Suppressor macrophage treated with lipopolysaccharide for 1 hour (primary cell): ENCODE measurements around the gene RPUSD4.

Experiments
- DNase-seq, 3 donors: peaks; one replicate each; pipeline ENCODE4 v3.0.0-alpha.2; 2020 to 2022

Gene RPUSD4

GRCh38 chr11:126181939-126182730 is 29.3 kb downstream of the RPUSD4 start:
- no peak for DNase-seq

- DNase-seq = no peak
Measured at GRCh38 chr11:126176853-126177470, 34.5 kb downstream of the RPUSD4 start.

GRCh38 chr11:126175393-126175792 is 36.1 kb downstream of the RPUSD4 start:
- DNase-seq = peak; percentile 8 to 28 (median 27)

GRCh38 chr11:126174816-126175215 is 36.6 kb downstream of the RPUSD4 start:
- no peak for DNase-seq

- DNase-seq = no peak
Measured at GRCh38 chr11:126173257-126173656, 38.2 kb downstream of the RPUSD4 start.

- peak; percentile 66 to 71 (median 68) for DNase-seq
Measured at GRCh38 chr11:126172596-126173038, 38.8 kb downstream of the RPUSD4 start.

- DNase-seq = no peak
Measured at GRCh38 chr11:126169291-126169690, 42.2 kb downstream of the RPUSD4 start.

- no peak for DNase-seq
Measured at GRCh38 chr11:126167488-126167887, 44.0 kb downstream of the RPUSD4 start.

- no peak for DNase-seq
Measured at GRCh38 chr11:126166413-126166812, 45.0 kb downstream of the RPUSD4 start.

- DNase-seq = no peak
Measured at GRCh38 chr11:126165757-126166156, 45.7 kb downstream of the RPUSD4 start.

GRCh38 chr11:126165311-126165720 is 46.1 kb downstream of the RPUSD4 start:
- no peak for DNase-seq

GRCh38 chr11:126164781-126165180 is 46.7 kb downstream of the RPUSD4 start:
- DNase-seq = no peak

GRCh38 chr11:126163779-126164178 is 47.7 kb downstream of the RPUSD4 start:
- no peak for DNase-seq

GRCh38 chr11:126163074-126163700 is 48.3 kb downstream of the RPUSD4 start:
- DNase-seq = no peak

GRCh38 chr11:126162306-126163030 is 49.0 kb downstream of the RPUSD4 start:
- no peak for DNase-seq

- no peak for DNase-seq
Measured at GRCh38 chr11:126161023-126161391, 50.4 kb downstream of the RPUSD4 start.

- DNase-seq = no peak
Measured at GRCh38 chr11:126160345-126161022, 51.0 kb downstream of the RPUSD4 start.

GRCh38 chr11:126159719-126160344 is 51.6 kb downstream of the RPUSD4 start:
- DNase-seq = no peak

GRCh38 chr11:126158054-126158791 is 53.2 kb downstream of the RPUSD4 start:
- no peak for DNase-seq

GRCh38 chr11:126157326-126158030 is 54.0 kb downstream of the RPUSD4 start:
- DNase-seq = no peak

GRCh38 chr11:126156814-126157213 is 54.6 kb downstream of the RPUSD4 start:
- DNase-seq = no peak
